GM12878 (cell line): ENCODE data around the gene PGLYRP4. TPM values are rescaled to one million over a fixed set of nuclear protein-coding genes. Genes with fewer than 3 reads are reported as not detected.

Experiments
- ATAC-seq: fragments of 200-7000 bp; cut with Tn5 transposase; 3 replicates; pipeline ENCODE4 v1.9.1; 2020; ENCODE audit warnings: mild to moderate bottlenecking, moderate library complexity
- BruUV-seq: library from RNA; stranded (reverse); fragments of 400-500 nt; replicated peaks from 2 replicates; lab custom pipeline; 2021; lab: Mats Ljungman, UMichigan
- CTCF ChIA-PET: fragments of 300-600 bp; sonication (Branson Sonifier 250); formaldehyde crosslinking; extraction: SDS; loops from one replicate; lab custom pipeline; 2021; ENCODE audit warnings: inconsistent platforms; lab: Yijun Ruan, JAX
- POLR2A ChIA-PET: fragments of 350-600 bp; formaldehyde crosslinking; extraction: SDS; loops from one replicate; lab custom pipeline; 2021; ENCODE audit warnings: inconsistent platforms; lab: Charles Lee
- RAD21 ChIA-PET: fragments of 300-600 bp; sonication (Branson Sonifier 250); formaldehyde crosslinking; loops from one replicate; lab custom pipeline; 2023; ENCODE audit warnings: antibody characterized with exemption; ENCODE audit not compliant: unreplicated experiment; lab: Charles Lee
- SMC1A ChIA-PET: fragments of 300-600 bp; sonication (Branson Sonifier 250); formaldehyde crosslinking; loops from one replicate; lab custom pipeline; 2023; ENCODE audit not compliant: unreplicated experiment, uncharacterized antibody; lab: Charles Lee
- DNase-seq: peaks from one replicate; pipeline ENCODE4 v3.0.0-alpha.2; 2011; ENCODE audit warnings: low read depth, low spot score
- FAIRE-seq: peaks from 3 replicates; lab custom pipeline; 2011; peaks lifted over from hg19 to GRCh38; lab: Jason Lieb, UNC
- H2AFZ ChIP-seq: 2 replicates; pipeline ENCODE4 v1.6.0; 2011; ENCODE audit warnings: low read depth, low read length, control low read depth; ENCODE audit not compliant: control insufficient read depth
- H3K27ac ChIP-seq: 2 replicates; pipeline ENCODE4 v1.5.1; 2011; ENCODE audit warnings: control low read depth; ENCODE audit not compliant: control insufficient read depth, insufficient read depth
- H3K27me3 ChIP-seq, 2 experiments: replicated peaks in 1 of 2; 2 replicates each; pipeline versions ENCODE4 v1.6.0 to v1.6.1; 2011; ENCODE audit warnings: low read length in 1 of 2; ENCODE audit not compliant: control insufficient read depth in 2 of 2, insufficient read depth in 2 of 2
- H3K36me3 ChIP-seq, 2 experiments: 2 replicates each; pipeline ENCODE4 v1.5.1; 2011; ENCODE audit warnings: low read length in 1 of 2; ENCODE audit not compliant: control insufficient read depth in 2 of 2, insufficient read depth in 2 of 2
- H3K4me1 ChIP-seq: 2 replicates; pipeline ENCODE4 v1.6.1; 2011; ENCODE audit warnings: mild to moderate bottlenecking, low read length, moderate library complexity, mixed read lengths; ENCODE audit not compliant: control insufficient read depth, insufficient read depth
- H3K4me2 ChIP-seq: 2 replicates; pipeline ENCODE4 v1.6.0; 2011; ENCODE audit warnings: control low read depth; ENCODE audit not compliant: control insufficient read depth, insufficient read depth
- H3K4me3 ChIP-seq: fragments of 200-600 bp; sonication (generic); 2 replicates; pipeline ENCODE4 v1.5.1; 2016
- H3K79me2 ChIP-seq: 2 replicates; pipeline ENCODE4 v1.6.0; 2011; ENCODE audit warnings: low read length; ENCODE audit not compliant: control insufficient read depth, insufficient read depth
- H3K9ac ChIP-seq: 2 replicates; pipeline ENCODE4 v1.8.0; 2011; ENCODE audit warnings: low read length, control low read depth, mixed read lengths; ENCODE audit not compliant: control insufficient read depth, insufficient read depth
- H3K9me3 ChIP-seq: replicated peaks from 3 replicates; pipeline ENCODE4 v1.5.1; 2011; ENCODE audit warnings: mild to moderate bottlenecking, low read length; ENCODE audit not compliant: control insufficient read depth, insufficient read depth
- H4K20me1 ChIP-seq: 2 replicates; pipeline ENCODE4 v1.6.0; 2011; ENCODE audit not compliant: control insufficient read depth, insufficient read depth
- ASH2L ChIP-seq: fragments of 300-600, 200-600 bp; sonication (generic); IDR thresholded peaks from 2 replicates; pipeline ENCODE4 v1.6.1; 2017; ENCODE audit warnings: low read depth, mild to moderate bottlenecking, borderline replicate concordance
- BCL11A ChIP-seq: IDR thresholded peaks from 2 replicates; pipeline ENCODE4 v1.6.1; 2011; ENCODE audit warnings: low read depth, low read length
- BHLHE40 ChIP-seq, 2 experiments: fragments of 450-650 bp in 1 of 2; IDR thresholded peaks; 2 replicates each; pipeline ENCODE4 v1.6.1; 2011 to 2017; ENCODE audit warnings: low read depth in 2 of 2, borderline replicate concordance in 1 of 2, improper control_type of control experiment in 1 of 2, low read length in 1 of 2, mild to moderate bottlenecking in 1 of 2
- BMI1 ChIP-seq: fragments of 450-650 bp; IDR thresholded peaks from 2 replicates; pipeline ENCODE4 v1.6.1; 2016; ENCODE audit warnings: mild to moderate bottlenecking, moderate library complexity, borderline replicate concordance
- CHD4 ChIP-seq: fragments of 200-600 bp; sonication (generic); IDR thresholded peaks from 2 replicates; pipeline ENCODE4 v1.6.1; 2016; ENCODE audit warnings: mild to moderate bottlenecking
- EZH2 ChIP-seq: IDR thresholded peaks from 2 replicates; pipeline ENCODE4 v1.6.1; 2012; ENCODE audit warnings: low read depth, mild to moderate bottlenecking, control low read depth, inconsistent platforms, low read length, borderline replicate concordance; ENCODE audit not compliant: control insufficient read depth
- GABPA ChIP-seq: IDR thresholded peaks from 2 replicates; pipeline ENCODE4 v1.6.1; 2014; ENCODE audit warnings: antibody characterized with exemption, low read depth, mild to moderate bottlenecking, inconsistent platforms
- POLR2A ChIP-seq: IDR thresholded peaks from 2 replicates; pipeline ENCODE4 v1.6.1; 2011; ENCODE audit warnings: low read depth, mild to moderate bottlenecking, low read length
- RCOR1 ChIP-seq: conservative IDR thresholded peaks from 2 replicates; pipeline ENCODE4 v1.6.1; 2012; ENCODE audit warnings: low read depth, low read length, improper control_type of control experiment
- SMAD5 ChIP-seq: IDR thresholded peaks from 2 replicates; pipeline ENCODE4 v1.6.1; 2016; ENCODE audit warnings: antibody characterized with exemption, low read depth
- TCF12 ChIP-seq: IDR thresholded peaks from 2 replicates; pipeline ENCODE4 v1.6.1; 2011; ENCODE audit warnings: low read depth, mild to moderate bottlenecking, low read length
- ZNF24 ChIP-seq: fragments of 450-650 bp; IDR thresholded peaks from 2 replicates; pipeline ENCODE4 v1.6.1; 2017; ENCODE audit warnings: antibody characterized with exemption, mild to moderate bottlenecking
- WGBS: methylation state at CpG from one replicate; pipeline ENCODE4 v1.1.6; 2016; ENCODE audit warnings: low lambda C conversion rate; ENCODE audit not compliant: insufficient replicate concordance, insufficient coverage; ENCODE audit errors: missing lambda C conversion rate; 5-methylcytosine and 5-hydroxymethylcytosine counted together
- in situ Hi-C: fragments of 300-500 bp; cut with MboI; formaldehyde crosslinking; loops from 9 replicates; pipeline ENCODE4 v1.14.3; 2018; ENCODE audit warnings: mixed read lengths
- intact Hi-C: fragments of 100-400 bp; cut with micrococcal nuclease; formaldehyde crosslinking; loops from one replicate; pipeline ENCODE4 v1.14.2; 2022; ENCODE audit not compliant: unreplicated experiment
- polyA plus RNA-seq, 11 experiments: library from polyadenylated mRNA; depleted of rRNA in 4 of 11; unstranded in 6 of 11; stranded (reverse) in 5 of 11; fragments of >200 nt; fragmentation: Nextera tagmentation in 4 of 11; fragmentation: Illumina TruSeq in 1 of 11; extraction: Ambion mirVana in 4 of 11; extraction: Trizol in 1 of 11; gene quantifications; 1 replicate in 1 of 11; 2 replicates in 10 of 11; pipeline versions ENCODE4 v1.2.1 to v1.2.3, GENCODE V29; 2011 to 2016; ENCODE audit warnings: inconsistent platforms in 2 of 11, missing spikeins in 2 of 11, low read depth in 1 of 11
- total RNA-seq, 4 experiments: library from RNA; depleted of rRNA in 3 of 4; stranded (reverse); fragments of >200 nt in 3 of 4; fragmentation: Illumina TruSeq in 1 of 4; extraction: Trizol in 1 of 4; gene quantifications; 2 replicates each; pipeline versions ENCODE4 v1.2.1 to v1.2.3, GENCODE V29; 2013 to 2021
- TF ChIP-seq, protein P1 (sequence below): fragments of 450-650 bp; formaldehyde crosslinking; IDR thresholded peaks from 2 replicates; pipeline ENCODE4 v1.5.0; 2022; ENCODE audit warnings: mild to moderate bottlenecking, missing genetic modification characterization
- TF ChIP-seq, protein P2 (sequence below): fragments of 450-650 bp; IDR thresholded peaks from 2 replicates; pipeline ENCODE4 v1.6.1; 2017; ENCODE audit warnings: mild to moderate bottlenecking
- TF ChIP-seq, protein P3 (sequence below): fragments of 450-650 bp; IDR thresholded peaks from 2 replicates; pipeline ENCODE4 v1.6.1; 2017; ENCODE audit warnings: mild to moderate bottlenecking, moderate library complexity

The PGLYRP4 gene
- total and polyA plus RNA-seq, 10 of the 15 experiments (the other 5 are each of a cell fraction or from before 2014, with no cell fraction given) = 0.22 to 3.0 (median 0.44) TPM

DNA sequence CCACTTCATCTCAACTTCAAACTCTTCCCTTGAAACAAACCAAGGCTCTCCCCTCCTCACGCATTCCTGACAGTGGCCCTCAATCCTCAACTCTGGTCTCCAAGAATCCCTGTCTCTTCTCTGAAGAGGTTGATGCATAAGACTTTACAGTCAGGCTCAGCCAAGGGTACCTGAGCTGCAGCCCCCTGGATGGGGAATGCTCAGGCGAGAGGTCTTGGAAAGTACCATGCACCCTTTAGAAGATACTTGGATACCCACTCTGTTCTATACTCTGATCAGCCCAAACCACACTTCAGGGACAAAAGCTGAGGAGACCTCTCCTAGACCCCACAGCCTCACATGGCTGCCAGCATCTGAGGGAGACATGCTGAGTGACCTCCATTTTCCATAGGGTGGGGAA is 35.4 kb downstream of the PGLYRP4 start:
- no peak overlapping the region for H3K27ac ChIP-seq
- in situ Hi-C loops (no loop called here), intact Hi-C loops (no loop called here)
- POLR2A ChIA-PET = no interaction called here
- RAD21 ChIA-PET = interaction anchor here (0.8 to 2.1 kb wide), 4 partner anchors 33 to 41 kb away, joined by 3 to 6 read pairs (median 4); partner anchors contain the start of gene PGLYRP4
- CTCF ChIA-PET = interaction anchor here (1.0 to 5.1 kb wide), 9 partner anchors 8 to 182 kb away, joined by 3 to 40 read pairs (median 6); no protein-coding TSS in a partner anchor
- FAIRE-seq (no peak), DNase-seq (no peak), ATAC-seq (no peak)
- H3K4me1 ChIP-seq = no peaks in the 10 kb centered on the region
- no peaks in the 10 kb centered on the region for H3K27me3 ChIP-seq
- WGBS = 12% methylated on average over 2 of the region's 2 CpGs
- H2AFZ ChIP-seq = no peak overlapping the region
- no peak overlapping the region for H3K4me2 ChIP-seq
- no peak for TF ChIP-seq BCL11A
- no peak for TF ChIP-seq BHLHE40 (IDR thresholded peaks at IDR 0.05; ENCODE audit: borderline replicate concordance in 1 of 2, low read depth in 2 of 2, low read length in 1 of 2)
- no peak for TF ChIP-seq RCOR1
- no peak for TF ChIP-seq GABPA
- no peak for TF ChIP-seq SMAD5
- TF ChIP-seq ZNF24 = no peak
- TF ChIP-seq TCF12 = no peak
- TF ChIP-seq BMI1 = no peak
- TF ChIP-seq CHD4 = no peak
- no peak for TF ChIP-seq EZH2
- no peak for TF ChIP-seq POLR2A
- TF ChIP-seq, protein P1, sequence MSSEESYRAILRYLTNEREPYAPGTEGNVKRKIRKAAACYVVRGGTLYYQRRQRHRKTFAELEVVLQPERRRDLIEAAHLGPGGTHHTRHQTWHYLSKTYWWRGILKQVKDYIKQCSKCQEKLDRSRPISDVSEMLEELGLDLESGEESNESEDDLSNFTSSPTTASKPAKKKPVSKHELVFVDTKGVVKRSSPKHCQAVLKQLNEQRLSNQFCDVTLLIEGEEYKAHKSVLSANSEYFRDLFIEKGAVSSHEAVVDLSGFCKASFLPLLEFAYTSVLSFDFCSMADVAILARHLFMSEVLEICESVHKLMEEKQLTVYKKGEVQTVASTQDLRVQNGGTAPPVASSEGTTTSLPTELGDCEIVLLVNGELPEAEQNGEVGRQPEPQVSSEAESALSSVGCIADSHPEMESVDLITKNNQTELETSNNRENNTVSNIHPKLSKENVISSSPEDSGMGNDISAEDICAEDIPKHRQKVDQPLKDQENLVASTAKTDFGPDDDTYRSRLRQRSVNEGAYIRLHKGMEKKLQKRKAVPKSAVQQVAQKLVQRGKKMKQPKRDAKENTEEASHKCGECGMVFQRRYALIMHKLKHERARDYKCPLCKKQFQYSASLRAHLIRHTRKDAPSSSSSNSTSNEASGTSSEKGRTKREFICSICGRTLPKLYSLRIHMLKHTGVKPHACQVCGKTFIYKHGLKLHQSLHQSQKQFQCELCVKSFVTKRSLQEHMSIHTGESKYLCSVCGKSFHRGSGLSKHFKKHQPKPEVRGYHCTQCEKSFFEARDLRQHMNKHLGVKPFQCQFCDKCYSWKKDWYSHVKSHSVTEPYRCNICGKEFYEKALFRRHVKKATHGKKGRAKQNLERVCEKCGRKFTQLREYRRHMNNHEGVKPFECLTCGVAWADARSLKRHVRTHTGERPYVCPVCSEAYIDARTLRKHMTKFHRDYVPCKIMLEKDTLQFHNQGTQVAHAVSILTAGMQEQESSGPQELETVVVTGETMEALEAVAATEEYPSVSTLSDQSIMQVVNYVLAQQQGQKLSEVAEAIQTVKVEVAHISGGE (CRISPR knock-in tag) = no peak
- TF ChIP-seq, protein P2, sequence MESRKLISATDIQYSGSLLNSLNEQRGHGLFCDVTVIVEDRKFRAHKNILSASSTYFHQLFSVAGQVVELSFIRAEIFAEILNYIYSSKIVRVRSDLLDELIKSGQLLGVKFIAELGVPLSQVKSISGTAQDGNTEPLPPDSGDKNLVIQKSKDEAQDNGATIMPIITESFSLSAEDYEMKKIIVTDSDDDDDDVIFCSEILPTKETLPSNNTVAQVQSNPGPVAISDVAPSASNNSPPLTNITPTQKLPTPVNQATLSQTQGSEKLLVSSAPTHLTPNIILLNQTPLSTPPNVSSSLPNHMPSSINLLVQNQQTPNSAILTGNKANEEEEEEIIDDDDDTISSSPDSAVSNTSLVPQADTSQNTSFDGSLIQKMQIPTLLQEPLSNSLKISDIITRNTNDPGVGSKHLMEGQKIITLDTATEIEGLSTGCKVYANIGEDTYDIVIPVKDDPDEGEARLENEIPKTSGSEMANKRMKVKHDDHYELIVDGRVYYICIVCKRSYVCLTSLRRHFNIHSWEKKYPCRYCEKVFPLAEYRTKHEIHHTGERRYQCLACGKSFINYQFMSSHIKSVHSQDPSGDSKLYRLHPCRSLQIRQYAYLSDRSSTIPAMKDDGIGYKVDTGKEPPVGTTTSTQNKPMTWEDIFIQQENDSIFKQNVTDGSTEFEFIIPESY = no peak
- TF ChIP-seq, protein P3, sequence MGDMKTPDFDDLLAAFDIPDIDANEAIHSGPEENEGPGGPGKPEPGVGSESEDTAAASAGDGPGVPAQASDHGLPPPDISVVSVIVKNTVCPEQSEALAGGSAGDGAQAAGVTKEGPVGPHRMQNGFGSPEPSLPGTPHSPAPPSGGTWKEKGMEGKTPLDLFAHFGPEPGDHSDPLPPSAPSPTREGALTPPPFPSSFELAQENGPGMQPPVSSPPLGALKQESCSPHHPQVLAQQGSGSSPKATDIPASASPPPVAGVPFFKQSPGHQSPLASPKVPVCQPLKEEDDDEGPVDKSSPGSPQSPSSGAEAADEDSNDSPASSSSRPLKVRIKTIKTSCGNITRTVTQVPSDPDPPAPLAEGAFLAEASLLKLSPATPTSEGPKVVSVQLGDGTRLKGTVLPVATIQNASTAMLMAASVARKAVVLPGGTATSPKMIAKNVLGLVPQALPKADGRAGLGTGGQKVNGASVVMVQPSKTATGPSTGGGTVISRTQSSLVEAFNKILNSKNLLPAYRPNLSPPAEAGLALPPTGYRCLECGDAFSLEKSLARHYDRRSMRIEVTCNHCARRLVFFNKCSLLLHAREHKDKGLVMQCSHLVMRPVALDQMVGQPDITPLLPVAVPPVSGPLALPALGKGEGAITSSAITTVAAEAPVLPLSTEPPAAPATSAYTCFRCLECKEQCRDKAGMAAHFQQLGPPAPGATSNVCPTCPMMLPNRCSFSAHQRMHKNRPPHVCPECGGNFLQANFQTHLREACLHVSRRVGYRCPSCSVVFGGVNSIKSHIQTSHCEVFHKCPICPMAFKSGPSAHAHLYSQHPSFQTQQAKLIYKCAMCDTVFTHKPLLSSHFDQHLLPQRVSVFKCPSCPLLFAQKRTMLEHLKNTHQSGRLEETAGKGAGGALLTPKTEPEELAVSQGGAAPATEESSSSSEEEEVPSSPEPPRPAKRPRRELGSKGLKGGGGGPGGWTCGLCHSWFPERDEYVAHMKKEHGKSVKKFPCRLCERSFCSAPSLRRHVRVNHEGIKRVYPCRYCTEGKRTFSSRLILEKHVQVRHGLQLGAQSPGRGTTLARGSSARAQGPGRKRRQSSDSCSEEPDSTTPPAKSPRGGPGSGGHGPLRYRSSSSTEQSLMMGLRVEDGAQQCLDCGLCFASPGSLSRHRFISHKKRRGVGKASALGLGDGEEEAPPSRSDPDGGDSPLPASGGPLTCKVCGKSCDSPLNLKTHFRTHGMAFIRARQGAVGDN = no peak
- TF ChIP-seq ASH2L = no peak
- no peak overlapping the region for H3K4me3 ChIP-seq
- no peak overlapping the region for H3K9ac ChIP-seq
- no peaks in the 10 kb centered on the region for H3K79me2 ChIP-seq
- no peaks in the 10 kb centered on the region; the same call in 2 of the 3 replicates for H3K9me3 ChIP-seq
- no peaks in the 10 kb centered on the region for H3K36me3 ChIP-seq
- SMC1A ChIA-PET = interaction anchor here (0.6 to 3.1 kb wide), 5 partner anchors 11 to 38 kb away, joined by 3 to 14 read pairs (median 4); no protein-coding TSS in a partner anchor
- BruUV-seq = no TSS peak
- H4K20me1 ChIP-seq = no peaks in the 10 kb centered on the region
